Activated T-cell treated with anti-CD3 and anti-CD28 coated beads, Interleukin-2, amount 50 U/mL, for 72 hours (primary cell): ENCODE data around the gene SEMA4B. TPM values are rescaled to one million over a fixed set of nuclear protein-coding genes. Genes with fewer than 3 reads are reported as not detected.
A peak's percentile ranks its signal among the peaks of the same experiment; 100 is the strongest.
"Not testable (repeated sequence)": the region's sequence is repeated elsewhere in the genome, so short reads cannot be mapped to it uniquely, and the experiment has no call there.

Experiments used
- ATAC-seq, 2 donors: fragments of 150-1000 bp; cut with Tn5 transposase; replicated peaks in 1 of 2; 2 replicates each; pipeline ENCODE4 v1.10.0; 2021; ENCODE audit warnings: moderate library complexity in 2 of 2, mild to moderate bottlenecking in 1 of 2
- DNase-seq, 2 donors: peaks; one replicate each; pipeline ENCODE4 v3.0.0; 2021 to 2022; ENCODE audit warnings: mixed read lengths in 1 of 2
- H3K27ac Mint-ChIP-seq: one replicate; pipeline ENCODE4 v1.8.0; 2022; ENCODE audit warnings: mild to moderate bottlenecking, moderate library complexity, mixed read lengths
- H3K27me3 Mint-ChIP-seq: one replicate; pipeline ENCODE4 v1.8.0; 2022; ENCODE audit warnings: low read depth, mixed read lengths
- H3K36me3 Mint-ChIP-seq, 2 donors: one replicate each; pipeline ENCODE4 v1.8.0; 2022; ENCODE audit warnings: mixed read lengths in 2 of 2, mild to moderate bottlenecking in 1 of 2; ENCODE audit not compliant: insufficient read depth in 2 of 2
- H3K4me1 Mint-ChIP-seq: one replicate; pipeline ENCODE4 v1.8.0; 2022; ENCODE audit warnings: low read depth, mixed read lengths
- H3K4me3 Mint-ChIP-seq, 2 donors: one replicate each; pipeline ENCODE4 v1.8.0; 2022; ENCODE audit warnings: mild to moderate bottlenecking in 2 of 2, mixed read lengths in 2 of 2, moderate library complexity in 2 of 2
- H3K9me3 Mint-ChIP-seq, 2 donors: one replicate each; pipeline ENCODE4 v1.8.0; 2022; ENCODE audit warnings: mixed read lengths in 2 of 2
- total RNA-seq, 2 donors: library from RNA; stranded (reverse); gene quantifications; one replicate each; pipeline ENCODE4 v1.2.3, GENCODE V29; 2022

SEMA4B gene
- total RNA-seq, 2 donors from 2014 or later: 14.2 to 15.5 TPM

- Mint-ChIP-seq H3K36me3 (peaks cover 17 to 20% of the 10 kb centered on the region in 2 donors), H3K27ac (peak overlapping the region; percentile 90), H3K9me3 (no peaks in the 10 kb centered on the region), H3K4me1 (peaks cover 62% of the 10 kb centered on the region), H3K4me3 (peak overlapping the region in 1 of 2 donors; percentile 23), H3K27me3 (no peaks in the 10 kb centered on the region)
- DNase-seq: no peak
- no peak for ATAC-seq
These were observed 70.5 kb downstream of the SEMA4B start for GRCh38 chr15:90271459-90272166.

DNA sequence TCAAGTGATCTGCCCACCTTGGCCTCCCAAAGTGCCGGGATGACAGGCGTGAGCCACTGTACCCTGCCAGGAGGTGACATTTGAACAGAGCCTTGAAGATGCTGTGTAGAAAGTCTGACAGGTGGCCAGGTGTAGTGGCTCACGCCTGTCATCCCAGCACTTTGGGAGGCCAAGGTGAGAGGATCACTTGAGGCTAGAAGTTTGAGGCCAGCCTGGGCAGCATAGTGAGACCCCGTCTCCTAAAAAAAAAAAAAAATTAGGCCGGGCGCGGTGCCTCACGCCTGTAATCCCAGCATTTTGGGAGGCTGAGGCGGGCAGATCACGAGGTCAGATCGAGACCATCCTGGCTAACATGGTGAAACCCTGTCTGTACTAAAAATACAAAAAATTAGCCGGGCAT lies 77.3 kb downstream of the SEMA4B start:
- ATAC-seq, DNase-seq, H3K4me3 Mint-ChIP-seq, H3K27ac Mint-ChIP-seq, H3K9me3 Mint-ChIP-seq, H3K27me3 Mint-ChIP-seq, H3K4me1 Mint-ChIP-seq, H3K36me3 Mint-ChIP-seq: not testable (repeated sequence)

Other genes with a start within 250 kb of the SEMA4B start
- 10 to 100 TPM; 26.6 to 32.3 TPM for gene ZNF710, start 200.0 kb upstream of the SEMA4B start, total RNA-seq
- gene IDH2, start 98.9 kb upstream of the SEMA4B start, total RNA-seq: 100 to 1,000 TPM; 123 to 170 TPM
- 100 to 1,000 TPM; 135 to 136 TPM for gene CIB1, start 32.6 kb downstream of the SEMA4B start, total RNA-seq
- gene GDPGP1, start 32.9 kb downstream of the SEMA4B start, total RNA-seq: 1 to 10 TPM; 5.8 to 7.0 TPM
- gene TTLL13, start 48.2 kb downstream of the SEMA4B start, total RNA-seq: 1 to 10 TPM in 1 of 2 donors, under 1 TPM in 1; 0.24 to 1.9 TPM
- gene NGRN, start 64.3 kb downstream of the SEMA4B start, total RNA-seq: 10 to 100 TPM; 38.0 to 38.9 TPM
- gene ZNF774, start 151.0 kb downstream of the SEMA4B start, total RNA-seq: 1 to 10 TPM in 1 of 2 donors, under 1 TPM in 1; 0.60 to 2.7 TPM
- 100 to 1,000 TPM; 177 to 184 TPM for gene IQGAP1, start 186.9 kb downstream of the SEMA4B start, total RNA-seq